GM18502 (cell line): ENCODE results near the gene SCN3B.

Experiments used
- ATAC-seq: cut with Tn5 transposase; IDR thresholded peaks from one replicate; pipeline ENCODE4 v1.9.1; 2021; ENCODE audit warnings: mild to moderate bottlenecking; ENCODE audit not compliant: unreplicated experiment, poor library complexity

SCN3B gene

DNA sequence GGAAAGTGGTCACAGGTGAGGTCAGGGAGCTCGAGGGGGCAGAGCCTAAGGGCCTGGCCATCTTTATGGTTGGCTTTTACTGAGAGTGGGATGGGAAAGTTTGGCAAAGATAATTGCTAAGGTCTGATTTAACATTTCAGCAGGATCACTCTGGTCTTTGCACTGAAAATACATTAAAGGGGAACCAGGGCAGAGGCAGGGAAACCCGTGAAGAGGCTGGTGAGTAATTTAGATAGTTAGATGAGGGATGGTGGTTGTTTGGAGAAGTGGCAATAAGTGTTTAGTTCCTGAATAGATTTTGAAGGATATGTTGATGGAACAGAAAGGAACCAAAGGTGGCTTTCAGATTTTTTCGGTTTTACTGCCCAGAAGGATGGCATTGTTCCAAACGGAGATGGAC, 50.8 kb downstream of the SCN3B start:
- ATAC-seq, result no peak

DNA sequence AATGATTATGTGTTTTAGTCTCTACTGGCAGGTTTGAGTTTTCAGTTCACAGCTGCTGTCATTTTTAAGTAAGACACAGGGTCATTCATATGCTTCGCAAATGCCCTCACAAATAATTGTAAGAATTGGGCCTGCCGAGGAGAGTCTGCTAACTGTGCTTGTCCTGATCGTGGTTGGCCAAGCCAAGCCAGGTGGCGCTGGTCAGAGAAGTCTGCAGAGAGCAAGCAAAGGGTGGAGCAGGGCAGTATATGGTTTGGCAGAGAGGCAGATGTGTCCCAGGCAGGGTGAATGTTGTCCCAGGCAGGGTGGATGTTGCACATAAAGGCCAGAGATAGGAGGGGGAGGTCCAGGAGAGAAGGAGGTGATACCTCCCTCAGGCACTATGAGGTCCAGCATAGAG, 52.7 kb downstream of the SCN3B start:
- ATAC-seq, result no peak

DNA sequence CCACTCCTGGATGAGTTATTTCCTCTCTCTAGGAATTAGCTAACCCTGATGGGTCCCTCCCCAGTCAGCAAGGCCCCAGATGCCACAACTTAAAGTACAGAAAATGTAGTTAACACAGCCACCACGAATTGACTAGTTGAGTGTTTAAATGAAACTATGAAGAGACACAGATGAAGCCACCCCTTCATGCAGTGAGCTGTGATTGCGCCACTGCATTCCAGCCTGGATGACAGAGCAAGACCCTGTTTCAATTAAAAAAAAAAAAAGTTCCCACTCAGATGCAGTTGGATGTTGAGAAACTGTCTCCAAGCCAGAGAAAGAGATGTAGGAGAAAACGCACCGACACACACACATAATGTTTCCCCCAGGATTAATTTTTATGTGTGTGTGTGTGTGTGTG, 53.3 kb downstream of the SCN3B start:
- no peak for ATAC-seq

DNA sequence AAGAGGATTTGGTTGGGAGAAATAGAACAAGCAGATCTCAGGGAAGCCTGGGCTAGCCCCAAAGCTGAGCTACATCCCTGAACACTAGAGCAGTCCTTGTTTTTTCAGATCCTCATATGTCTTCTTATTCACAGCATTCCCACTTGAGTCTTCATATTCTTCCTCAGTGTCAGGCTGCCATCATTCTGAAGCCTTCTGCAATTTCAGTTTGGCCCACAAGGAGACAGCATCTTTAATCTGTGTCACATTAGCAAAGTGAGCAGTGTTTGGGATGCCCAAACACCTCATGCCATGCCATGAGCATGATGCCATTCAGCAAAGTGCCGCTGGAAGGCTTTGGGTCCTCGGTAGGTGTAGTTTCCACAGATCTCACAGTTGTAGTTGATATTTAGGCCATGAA, 56.6 kb downstream of the SCN3B start:
- no peak for ATAC-seq

DNA sequence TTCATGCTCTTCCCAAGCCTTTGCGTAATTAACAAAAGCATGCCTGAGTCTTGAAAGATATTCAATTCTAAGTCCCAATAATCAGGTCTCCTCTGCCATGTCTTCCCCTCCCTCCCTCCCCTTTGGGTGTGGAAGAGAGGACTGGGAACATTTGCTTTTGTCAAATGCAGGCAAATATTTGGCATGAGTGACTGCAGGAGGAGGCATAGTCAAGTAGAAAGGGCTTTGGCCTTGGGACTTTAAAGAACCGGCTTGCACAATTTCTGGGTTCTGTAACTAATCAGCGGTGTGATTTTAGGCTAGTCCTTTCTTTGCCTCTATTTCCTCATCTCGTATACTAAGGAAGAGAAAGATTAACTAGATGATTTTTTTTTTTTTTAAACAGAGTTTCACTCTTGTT, 59.5 kb downstream of the SCN3B start:
- no peak for ATAC-seq

DNA sequence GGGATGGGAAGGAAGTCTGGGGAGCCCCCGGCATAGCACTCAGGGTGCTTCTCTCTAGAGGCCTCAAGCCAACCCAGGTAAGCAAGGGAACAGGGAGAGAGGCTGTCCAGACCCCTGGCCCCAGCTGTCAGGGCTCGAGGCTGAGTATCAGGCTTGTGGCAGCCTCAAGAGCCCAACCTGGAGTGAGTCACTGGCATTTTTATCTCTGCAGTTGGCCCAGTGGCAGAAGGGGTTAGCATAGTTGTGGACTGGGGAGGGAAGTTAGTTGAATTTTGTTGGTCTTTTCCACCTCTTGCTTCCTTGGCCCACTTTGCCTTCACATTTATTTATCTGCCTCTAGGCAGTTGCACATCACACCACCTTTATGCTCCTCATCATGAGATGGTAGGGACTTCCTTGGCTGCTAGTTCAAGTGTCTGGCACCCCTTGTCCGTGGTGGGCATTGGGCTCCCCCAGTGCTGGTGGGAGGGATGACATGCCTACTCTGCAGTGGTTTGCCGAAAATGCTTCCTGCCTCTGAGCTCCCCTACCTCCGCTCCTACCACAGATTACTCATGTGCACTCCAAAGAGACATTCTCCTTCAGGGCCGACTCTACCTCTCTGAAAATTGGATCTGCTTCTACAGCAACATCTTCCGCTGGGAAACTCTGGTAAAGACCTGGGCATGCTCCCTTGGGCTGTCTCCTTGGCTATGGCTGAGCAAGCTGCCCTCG, 60.1 kb downstream of the SCN3B start:
- ATAC-seq, result no peak

DNA sequence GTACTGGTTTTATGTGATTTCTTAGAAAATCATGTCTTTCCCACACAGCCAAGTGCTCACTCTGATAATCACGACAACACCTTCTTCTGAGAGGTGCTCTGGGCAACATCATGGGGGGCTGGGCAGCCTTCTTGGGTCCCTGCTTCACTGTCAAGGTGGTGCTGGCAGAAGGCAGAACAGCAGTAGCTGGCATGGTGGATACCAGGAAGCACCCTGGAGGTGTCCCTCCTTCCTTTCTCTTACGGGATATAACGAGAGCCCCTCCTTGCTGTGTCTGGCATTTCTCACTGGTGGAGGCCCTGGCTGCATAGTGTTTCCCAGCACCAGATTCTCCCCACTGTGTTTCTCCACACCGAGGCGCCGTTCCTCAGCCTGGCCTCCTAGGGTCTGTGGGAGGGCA, 60.9 kb downstream of the SCN3B start:
- no peak for ATAC-seq

DNA sequence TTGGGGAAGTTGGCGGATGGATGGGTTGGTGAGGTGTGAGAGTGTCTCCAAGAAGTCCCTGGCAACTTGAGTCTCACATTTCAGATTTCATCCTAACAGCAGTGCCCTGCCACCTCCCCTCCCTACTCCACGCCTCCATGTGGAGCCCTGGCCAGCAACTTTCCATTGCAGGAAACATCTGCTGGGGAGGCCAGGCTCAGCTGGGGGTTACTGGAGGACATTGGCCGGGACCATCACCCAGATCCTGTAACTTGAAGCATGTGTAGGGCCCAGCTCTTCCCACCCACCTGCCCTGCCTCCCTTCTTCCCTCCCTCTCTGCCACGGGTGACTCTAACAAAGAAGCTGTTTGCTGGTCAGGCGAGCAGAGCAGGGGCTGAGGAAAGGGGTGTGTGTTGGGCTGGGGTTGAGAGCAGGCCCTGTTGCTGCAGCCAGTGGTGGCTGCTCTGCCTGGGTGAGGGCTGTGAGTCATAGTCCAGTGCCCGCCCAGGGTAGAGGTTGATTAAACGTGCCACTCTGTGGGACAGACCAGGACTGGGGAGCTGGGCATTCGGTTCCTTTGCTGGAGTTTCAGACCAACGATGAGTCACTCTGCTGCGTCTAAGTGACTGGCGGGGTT, 64.0 kb downstream of the SCN3B start:
- ATAC-seq, result no peak

DNA sequence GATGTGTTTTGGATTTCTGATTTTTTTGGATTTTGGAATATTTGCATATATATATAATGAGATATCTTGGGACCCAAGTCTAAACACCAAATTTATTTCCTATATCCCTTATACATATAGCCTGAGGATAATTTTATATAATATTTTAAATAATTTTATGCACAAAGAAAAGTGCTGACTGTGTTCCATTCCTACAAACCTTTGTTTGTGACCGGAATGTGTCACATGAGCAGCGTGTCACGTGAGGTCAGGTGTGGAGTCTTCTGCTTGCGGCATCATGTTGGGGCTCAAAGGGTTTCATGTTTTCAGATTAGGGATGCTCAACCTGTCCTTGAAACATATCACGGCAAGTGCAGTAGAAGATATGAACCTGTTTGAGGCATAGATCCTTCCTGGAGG, 65.6 kb downstream of the SCN3B start:
- ATAC-seq, result no peak

DNA sequence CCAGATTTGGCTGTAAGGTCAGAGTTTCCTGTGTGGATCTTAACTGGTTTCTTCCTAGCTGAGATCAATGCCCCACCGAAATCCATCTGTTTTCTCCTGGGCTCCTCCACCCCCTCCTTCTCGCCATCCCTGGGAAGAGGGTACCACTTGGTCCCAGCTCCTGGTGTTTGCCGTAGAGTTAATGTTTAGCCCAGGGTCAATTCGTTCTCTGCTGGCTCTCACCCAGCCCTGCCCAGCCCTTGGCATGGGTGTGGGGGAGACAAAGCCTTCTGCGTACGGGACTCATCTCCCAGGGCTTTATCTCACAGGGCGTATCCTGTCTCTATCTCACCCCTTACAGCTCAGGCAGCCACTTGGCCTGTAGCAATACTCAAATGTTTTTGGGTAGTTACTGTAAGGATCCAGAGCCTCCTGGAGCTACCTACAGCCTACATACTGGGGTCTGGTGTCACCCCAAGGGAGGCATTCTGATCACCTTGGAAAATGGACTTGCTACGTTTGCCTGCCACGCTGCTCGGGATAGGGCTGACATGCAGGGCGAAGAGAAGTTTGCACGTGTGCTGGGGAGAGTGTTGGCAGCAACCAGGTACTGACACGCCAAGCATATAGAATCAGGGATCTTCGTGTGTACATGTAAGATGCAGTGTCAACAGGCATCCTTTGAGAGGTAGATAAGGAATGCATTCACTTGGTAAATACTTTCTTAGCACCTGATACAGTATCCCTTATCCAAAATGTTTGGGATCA, 66.1 kb downstream of the SCN3B start:
- no peak for ATAC-seq

DNA sequence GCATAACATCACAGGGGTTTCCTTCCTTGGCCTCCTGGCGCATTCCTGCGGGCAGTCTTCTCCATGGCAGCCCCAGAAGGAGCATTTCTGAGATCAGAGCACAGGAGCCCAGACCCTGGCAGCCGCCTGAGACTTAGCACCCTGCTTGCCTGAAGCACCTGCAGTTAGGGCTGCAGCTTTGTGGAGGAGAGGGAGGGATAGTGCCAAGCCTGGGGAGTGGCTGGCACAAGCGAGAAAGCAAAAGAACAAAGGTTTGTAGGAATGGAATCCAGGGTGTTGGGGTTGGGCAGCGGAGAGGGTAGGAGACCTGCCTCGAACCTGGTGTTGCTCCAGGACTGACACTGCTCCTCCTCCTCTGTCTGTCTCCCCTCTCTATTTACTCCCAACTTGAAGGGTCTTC, 66.9 kb downstream of the SCN3B start:
- ATAC-seq, result no peak

DNA sequence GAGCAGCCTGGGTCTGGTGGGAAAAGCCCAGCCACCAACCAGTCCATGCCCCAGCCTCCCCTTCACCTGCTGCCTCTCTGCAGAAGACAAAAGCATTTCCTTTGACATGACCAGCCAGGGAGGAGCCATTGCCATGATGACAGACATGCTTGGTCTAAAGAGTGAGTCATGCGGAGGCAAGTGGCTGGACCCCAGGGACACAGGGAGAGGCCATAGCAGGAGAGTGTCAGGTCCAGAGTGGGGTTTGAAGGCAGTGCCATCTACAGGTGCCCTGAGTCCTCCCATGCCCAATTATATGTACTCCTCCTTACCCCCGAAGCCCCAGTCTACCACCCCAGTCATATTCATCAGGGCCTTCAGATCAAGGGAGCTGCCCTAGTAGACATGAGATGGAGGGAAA, 67.4 kb downstream of the SCN3B start:
- ATAC-seq, result no peak

DNA sequence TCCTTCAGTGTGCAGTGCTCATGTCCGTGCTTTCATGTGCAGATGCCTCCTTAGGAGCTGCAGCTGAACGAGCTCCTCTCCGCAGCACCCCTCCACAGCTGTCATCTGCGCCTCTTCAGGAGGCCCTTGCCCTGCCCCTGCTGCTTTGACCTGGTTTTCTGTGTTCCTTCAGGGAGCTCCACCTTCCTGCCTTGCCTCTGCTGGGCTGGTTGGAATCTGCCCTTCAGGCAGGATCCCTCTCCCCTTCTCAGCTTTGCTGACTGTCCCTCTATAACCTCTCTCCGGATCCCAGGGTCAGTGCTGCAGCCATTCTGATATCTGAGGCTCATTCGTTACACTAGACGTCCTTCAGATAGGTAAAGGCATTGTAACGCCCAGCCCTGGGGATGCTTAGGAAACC, 67.9 kb downstream of the SCN3B start:
- ATAC-seq, result no peak

DNA sequence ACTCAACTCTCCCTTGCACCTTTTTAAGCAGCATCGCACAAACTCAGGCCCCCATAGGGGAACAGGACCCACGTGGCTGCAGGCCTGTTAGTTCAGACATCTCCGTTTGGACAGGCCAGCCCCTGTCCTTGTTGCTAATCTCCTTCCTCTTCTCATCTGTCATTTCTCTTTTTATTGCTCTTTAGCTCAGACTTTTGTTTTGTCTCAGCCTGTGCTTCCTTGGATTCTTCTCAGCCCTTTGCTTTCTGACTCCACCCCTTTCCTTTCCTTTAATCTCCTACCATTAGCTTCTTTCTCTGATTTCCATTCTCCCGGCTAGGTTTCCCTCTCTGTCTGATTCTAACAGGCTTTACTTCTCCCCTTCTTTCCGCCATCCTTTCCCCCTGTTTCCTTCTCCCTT, 68.7 kb downstream of the SCN3B start:
- ATAC-seq, result no peak

DNA sequence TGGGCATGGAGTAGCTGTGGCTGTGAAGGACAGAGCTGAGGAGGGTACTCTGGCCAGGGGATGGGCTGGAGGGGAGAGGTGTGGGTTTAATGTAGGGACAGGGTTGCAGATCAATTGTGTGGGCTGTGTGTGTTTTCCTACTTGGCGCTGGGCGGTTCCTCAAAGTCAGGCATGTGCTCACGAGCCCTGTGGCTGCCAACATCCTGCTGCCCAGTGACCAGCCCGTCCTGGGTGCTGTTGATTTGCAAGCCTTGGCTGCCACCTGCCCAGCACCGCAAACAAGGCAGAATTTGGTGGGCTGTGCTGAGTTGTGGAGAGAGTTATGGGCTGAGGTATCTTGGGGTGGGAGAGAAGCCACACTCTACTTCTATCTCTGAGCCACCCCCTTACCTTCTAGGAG, 69.2 kb downstream of the SCN3B start:
- no peak for ATAC-seq

DNA sequence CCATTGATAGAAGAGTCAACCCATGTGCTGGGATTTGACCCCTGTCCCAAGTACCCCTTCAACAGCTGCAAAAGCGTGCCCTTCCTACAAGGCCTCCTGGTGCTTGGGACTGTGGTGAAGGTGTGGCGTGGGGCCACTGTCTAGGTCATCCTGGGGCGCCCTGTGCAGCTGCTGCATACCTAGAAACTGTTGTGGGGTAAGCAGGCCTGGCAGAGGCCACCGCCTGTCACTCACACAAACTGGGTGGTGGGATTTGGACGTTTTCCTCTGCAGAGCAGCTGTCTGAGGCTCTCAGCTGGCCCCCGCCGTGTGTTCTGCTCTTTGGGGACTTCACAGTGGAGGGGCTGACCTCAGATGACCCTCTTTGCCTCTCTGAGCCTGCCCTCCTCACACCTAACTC, 69.7 kb downstream of the SCN3B start:
- ATAC-seq, result no peak

DNA sequence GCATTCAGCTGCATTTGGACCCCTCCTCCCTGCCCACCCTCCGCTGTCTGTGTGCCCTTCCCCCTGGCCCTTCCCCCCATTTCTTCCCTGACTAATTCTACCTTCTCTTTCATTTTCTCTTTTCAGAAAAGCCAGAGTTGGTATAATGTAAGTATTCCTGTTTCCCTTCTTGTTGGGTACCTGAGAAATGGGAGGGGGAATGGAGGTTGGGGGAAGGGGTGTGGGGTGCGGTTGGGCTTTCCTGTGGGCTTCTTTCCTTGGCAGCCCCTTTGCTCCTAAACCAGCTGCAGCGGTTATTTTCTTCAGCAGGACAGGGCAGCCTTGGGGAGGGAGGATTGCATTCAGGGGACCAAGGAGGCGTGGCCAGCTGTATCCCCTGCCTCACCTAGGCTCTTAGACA, 70.2 kb downstream of the SCN3B start:
- ATAC-seq, result no peak

DNA sequence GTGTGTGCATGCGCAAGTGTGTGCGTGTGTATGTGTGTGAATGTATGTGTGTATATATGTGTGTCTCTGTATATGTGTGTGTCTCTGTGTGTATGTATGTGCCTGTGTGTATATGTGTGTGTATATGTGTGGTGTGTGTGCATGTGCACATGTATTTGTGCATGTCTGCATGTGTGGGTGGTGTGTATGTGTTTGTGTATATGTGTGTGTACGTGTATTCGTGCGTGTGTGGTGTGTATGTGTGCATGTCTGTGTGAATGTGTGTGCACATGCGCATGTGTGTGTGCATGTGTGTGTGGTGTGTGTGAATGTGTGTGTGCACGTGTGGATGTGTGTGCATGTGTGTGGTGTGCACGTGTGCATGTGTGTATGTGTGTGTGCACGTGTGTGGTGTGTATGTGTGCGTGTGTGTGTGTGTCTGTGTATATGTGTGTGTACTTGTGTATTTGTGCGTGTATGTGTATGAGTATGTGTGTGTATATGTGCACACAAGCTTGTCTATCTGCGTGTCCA, 71.4 kb downstream of the SCN3B start:
- ATAC-seq, result no peak

DNA sequence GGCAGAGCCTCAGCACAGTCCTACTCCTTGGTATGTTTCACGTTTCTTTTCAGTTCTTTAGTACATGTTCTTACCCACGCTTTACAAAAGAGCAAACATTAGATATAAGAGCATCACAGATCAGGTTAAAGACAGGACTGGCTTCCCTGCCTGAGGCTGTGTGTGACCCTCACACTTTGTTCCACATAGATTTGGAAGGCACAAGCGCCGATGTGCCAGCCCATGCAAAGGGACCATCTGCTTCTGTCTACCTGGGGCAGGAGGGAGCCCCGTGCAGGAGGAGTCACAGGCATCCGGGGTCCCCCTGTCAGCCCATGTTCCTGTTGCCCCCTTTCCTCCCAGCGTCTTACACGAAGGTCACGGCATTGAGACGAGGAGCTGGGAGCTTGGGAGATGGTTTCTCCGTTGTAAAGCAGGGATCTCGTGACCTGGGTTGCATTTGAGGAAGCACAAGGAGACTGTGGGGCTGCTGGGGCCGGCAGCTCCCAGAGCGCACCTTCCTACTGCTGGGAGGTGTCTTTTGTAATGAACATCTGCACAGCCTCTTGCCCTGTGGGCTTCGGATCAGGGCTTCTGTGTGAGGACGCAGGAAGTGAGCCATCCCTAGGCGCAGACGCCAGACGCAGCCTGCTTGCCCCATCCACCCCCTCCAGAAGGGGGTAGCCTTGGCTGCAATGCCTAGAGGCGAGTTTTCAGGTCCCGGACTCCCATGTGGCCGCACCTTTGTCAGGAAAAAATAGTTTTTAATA, 72.6 kb downstream of the SCN3B start:
- ATAC-seq, result no peak

DNA sequence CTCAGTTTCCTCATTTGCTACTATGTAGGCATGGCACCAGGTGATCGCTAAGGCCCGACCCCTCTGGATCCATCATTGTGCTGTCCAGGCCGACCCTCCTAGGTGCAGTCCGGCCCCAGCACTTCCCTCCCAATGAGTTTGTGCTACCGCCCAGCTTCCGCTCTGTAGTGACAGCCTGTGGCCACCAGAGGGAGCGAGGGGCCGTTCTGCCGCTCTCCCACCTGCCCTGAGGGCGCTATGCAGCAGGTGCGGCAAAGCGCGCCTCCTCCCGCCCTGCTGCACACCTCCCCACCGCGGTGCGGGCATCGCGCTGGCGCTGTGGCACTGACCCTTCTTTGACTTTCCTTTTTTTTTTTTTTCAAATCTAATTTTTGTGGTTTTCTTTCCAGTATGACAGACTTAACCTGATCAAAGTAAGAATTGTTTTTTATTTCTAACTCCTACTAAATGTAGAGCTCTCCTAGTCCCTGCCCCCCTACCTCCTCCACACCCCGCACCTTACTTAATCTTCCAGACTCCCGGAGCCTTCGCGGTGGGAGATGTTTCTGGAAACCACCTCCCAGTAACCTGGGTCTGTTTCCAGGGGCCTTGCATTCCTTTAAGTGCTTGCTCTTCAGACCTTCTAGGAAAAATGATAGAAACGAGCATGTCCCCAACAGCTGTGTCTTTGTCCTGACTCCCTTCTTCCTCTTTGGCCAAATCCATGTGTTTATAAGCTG, 73.7 kb downstream of the SCN3B start:
- peak; percentile 79 for ATAC-seq
